ENCODE data around the gene ZBTB1. TPM values are rescaled to one million over a fixed set of nuclear protein-coding genes. Genes with fewer than 3 reads are reported as not detected.
A peak's percentile ranks its signal among the peaks of the same experiment; 100 is the strongest.

Gene ZBTB1
- total RNA-seq, 6 donors from 2014 or later: 34.3 to 74.0 (median 43.2) TPM

- ATAC-seq (ENCODE audit: low FRiP score in 2 of 2): no peak
- no peaks in the 10 kb centered on the region for H3K27me3 ChIP-seq
- H3K27ac ChIP-seq: no peak overlapping the region
- DNase-seq: peak in 1 of 2 donors; percentile 81
- WGBS, 2 donors: 17% methylated on average over 44 to 54 of the region's 61 CpGs
- no peak for TF ChIP-seq EP300 (IDR thresholded peaks at IDR 0.05)
- no peak for TF ChIP-seq POLR2A (IDR thresholded peaks at IDR 0.05)
- TF ChIP-seq POLR2AphosphoS5 (IDR thresholded peaks at IDR 0.05): no peak
- TF ChIP-seq CTCF (IDR thresholded peaks at IDR 0.05): no peak
- H3K4me3 ChIP-seq: peak overlapping the region in 3 of 4 donors; percentile 54 to 70 (median 66)
- H3K4me1 ChIP-seq: peaks cover 4 to 27% (median 18%) of the 10 kb centered on the region in 4 donors
- peaks cover 0 to 10% (median 6%) of the 10 kb centered on the region in 4 donors for H3K9me3 ChIP-seq
- no peaks in the 10 kb centered on the region for H3K36me3 ChIP-seq
These were observed 37.6 kb downstream of the ZBTB1 start for GRCh38 chr14:64541972-64542835.

- TF ChIP-seq EP300 (IDR thresholded peaks at IDR 0.05) (no peak), CTCF (IDR thresholded peaks at IDR 0.05) (no peak), POLR2A (IDR thresholded peaks at IDR 0.05) (no peak), POLR2AphosphoS5 (IDR thresholded peaks at IDR 0.05) (no peak)
- WGBS, 2 donors: 62 to 68% methylated on average over 4 of the region's 4 CpGs
- Histone ChIP-seq H3K4me3 (peak overlapping the region in 3 of 4 donors; percentile 54 to 70 (median 66)), H3K4me1 (peaks cover 4 to 27% (median 18%) of the 10 kb centered on the region in 4 donors), H3K27me3 (no peaks in the 10 kb centered on the region), H3K36me3 (no peaks in the 10 kb centered on the region), H3K9me3 (peaks cover 0 to 10% (median 6%) of the 10 kb centered on the region in 4 donors), H3K27ac (no peak overlapping the region)
- no peak for DNase-seq
- no peak for ATAC-seq (ENCODE audit: low FRiP score in 2 of 2)
These were observed 38.2 kb downstream of the ZBTB1 start for GRCh38 chr14:64542836-64543201.

- ATAC-seq (ENCODE audit: low FRiP score in 2 of 2): no peak
- peaks cover 0 to 10% (median 6%) of the 10 kb centered on the region in 4 donors for H3K9me3 ChIP-seq
- no peak overlapping the region for H3K27ac ChIP-seq
These were observed 40.2 kb downstream of the ZBTB1 start for GRCh38 chr14:64544607-64545312.

GRCh38 chr14:64549016-64549415, 44.4 kb downstream of the ZBTB1 start:
- Histone ChIP-seq H3K4me1 (peaks cover 12 to 14% (median 13%) of the 10 kb centered on the region in 4 donors), H3K36me3 (no peaks in the 10 kb centered on the region), H3K27ac (no peak overlapping the region), H3K4me3 (no peak overlapping the region), H3K27me3 (no peaks in the 10 kb centered on the region), H3K9me3 (no peaks in the 10 kb centered on the region)
- ATAC-seq (ENCODE audit: low FRiP score in 2 of 2) (no peak), DNase-seq (no peak)
- WGBS, 2 donors: 85 to 86% methylated on average over 1 of the region's 1 CpG
- TF ChIP-seq CTCF (IDR thresholded peaks at IDR 0.05) (no peak), POLR2A (IDR thresholded peaks at IDR 0.05) (no peak), POLR2AphosphoS5 (IDR thresholded peaks at IDR 0.05) (no peak), EP300 (IDR thresholded peaks at IDR 0.05) (no peak)

More at GRCh38 chr14:64544607-64545312, 40.2 kb downstream of the ZBTB1 start:
- no peak for DNase-seq
- Histone ChIP-seq H3K4me1 (peaks cover 7 to 23% (median 17%) of the 10 kb centered on the region in 4 donors), H3K4me3 (no peak overlapping the region), H3K36me3 (no peaks in the 10 kb centered on the region), H3K27me3 (no peaks in the 10 kb centered on the region)
- TF ChIP-seq EP300 (IDR thresholded peaks at IDR 0.05) (no peak), CTCF (IDR thresholded peaks at IDR 0.05) (no peak), POLR2AphosphoS5 (IDR thresholded peaks at IDR 0.05) (no peak)
- 71 to 81% methylated on average over 5 of the region's 5 CpGs for WGBS, 2 donors

All from upper lobe of left lung (tissue), 6 donors.